WTC11 (cell line): Measurements from ENCODE around the gene MPP2.

Experiments used
- EMX1 ChIP-seq: fragments of 250-450 bp; sonication (Bioruptor Pico); IDR thresholded peaks from 2 replicates; pipeline ENCODE4 v1.8.0; 2021; ENCODE audit warnings: mild to moderate bottlenecking
- ETV6 ChIP-seq: sonication (generic); formaldehyde crosslinking; IDR thresholded peaks from 2 replicates; pipeline ENCODE4 v1.8.1; 2022; ENCODE audit warnings: mild to moderate bottlenecking, missing genetic modification reagents
- ZBTB21 ChIP-seq: sonication (generic); formaldehyde crosslinking; IDR thresholded peaks from 2 replicates; pipeline ENCODE4 v1.8.1; 2023; ENCODE audit warnings: mild to moderate bottlenecking, missing genetic modification reagents, borderline replicate concordance
- ZNF416 ChIP-seq: fragments of 250-450 bp; sonication (Bioruptor Pico); IDR thresholded peaks from 2 replicates; pipeline ENCODE4 v1.9.0; 2021; ENCODE audit warnings: mild to moderate bottlenecking, inconsistent platforms
- ZNF423 ChIP-seq: fragments of 250-450 bp; sonication (Bioruptor Pico); IDR thresholded peaks from 2 replicates; pipeline ENCODE4 v2.1.2; 2022; ENCODE audit warnings: mild to moderate bottlenecking, moderate library complexity
- TF ChIP-seq, protein P1 (sequence below): fragments of 200-600 bp; IDR thresholded peaks from 2 replicates; pipeline ENCODE4 v1.8.0; 2022; ENCODE audit warnings: antibody characterized with exemption
- TF ChIP-seq, protein P2 (sequence below): sonication (generic); formaldehyde crosslinking; IDR thresholded peaks from 2 replicates; pipeline ENCODE4 v1.8.0; 2022; ENCODE audit warnings: mild to moderate bottlenecking, missing genetic modification reagents
- TF ChIP-seq, protein P3 (sequence below): sonication (generic); formaldehyde crosslinking; IDR thresholded peaks from 2 replicates; pipeline ENCODE4 v1.8.1; 2023; ENCODE audit warnings: mild to moderate bottlenecking, missing genetic modification reagents
- TF ChIP-seq, protein P4 (sequence below): sonication (generic); formaldehyde crosslinking; conservative IDR thresholded peaks from 2 replicates; pipeline ENCODE4 v1.8.1; 2023; ENCODE audit warnings: mild to moderate bottlenecking, low read depth, missing genetic modification reagents, moderate library complexity

DNA sequence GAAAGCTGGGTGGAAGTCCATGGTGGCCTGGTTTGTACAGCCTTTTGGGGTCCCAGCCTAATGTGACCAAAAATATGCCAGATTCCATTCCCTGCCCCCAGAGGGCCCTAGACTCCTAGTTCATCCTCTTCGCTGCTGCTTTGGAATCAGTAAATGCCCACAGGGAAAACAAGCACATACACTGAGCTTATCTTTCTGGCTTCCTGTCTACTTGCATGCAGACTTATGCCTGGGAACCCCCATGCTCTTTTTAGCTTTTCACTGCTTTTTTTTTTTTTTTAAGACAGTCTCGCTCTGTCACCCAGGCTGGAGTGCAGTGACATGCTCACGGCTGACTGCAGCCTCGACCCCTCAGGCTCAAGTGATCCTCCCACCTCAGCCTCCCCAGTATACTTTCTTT lies 66.5 kb downstream of the MPP2 start:
- TF ChIP-seq ZBTB21, result no peak
- TF ChIP-seq, protein P1, sequence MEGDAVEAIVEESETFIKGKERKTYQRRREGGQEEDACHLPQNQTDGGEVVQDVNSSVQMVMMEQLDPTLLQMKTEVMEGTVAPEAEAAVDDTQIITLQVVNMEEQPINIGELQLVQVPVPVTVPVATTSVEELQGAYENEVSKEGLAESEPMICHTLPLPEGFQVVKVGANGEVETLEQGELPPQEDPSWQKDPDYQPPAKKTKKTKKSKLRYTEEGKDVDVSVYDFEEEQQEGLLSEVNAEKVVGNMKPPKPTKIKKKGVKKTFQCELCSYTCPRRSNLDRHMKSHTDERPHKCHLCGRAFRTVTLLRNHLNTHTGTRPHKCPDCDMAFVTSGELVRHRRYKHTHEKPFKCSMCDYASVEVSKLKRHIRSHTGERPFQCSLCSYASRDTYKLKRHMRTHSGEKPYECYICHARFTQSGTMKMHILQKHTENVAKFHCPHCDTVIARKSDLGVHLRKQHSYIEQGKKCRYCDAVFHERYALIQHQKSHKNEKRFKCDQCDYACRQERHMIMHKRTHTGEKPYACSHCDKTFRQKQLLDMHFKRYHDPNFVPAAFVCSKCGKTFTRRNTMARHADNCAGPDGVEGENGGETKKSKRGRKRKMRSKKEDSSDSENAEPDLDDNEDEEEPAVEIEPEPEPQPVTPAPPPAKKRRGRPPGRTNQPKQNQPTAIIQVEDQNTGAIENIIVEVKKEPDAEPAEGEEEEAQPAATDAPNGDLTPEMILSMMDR, result no peak
- no peak for TF ChIP-seq ETV6 (CRISPR knock-in tag)
- no peak for TF ChIP-seq EMX1 (CRISPR knock-in tag)
- TF ChIP-seq, protein P2, sequence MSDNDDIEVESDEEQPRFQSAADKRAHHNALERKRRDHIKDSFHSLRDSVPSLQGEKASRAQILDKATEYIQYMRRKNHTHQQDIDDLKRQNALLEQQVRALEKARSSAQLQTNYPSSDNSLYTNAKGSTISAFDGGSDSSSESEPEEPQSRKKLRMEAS (CRISPR knock-in tag), result no peak
- TF ChIP-seq, protein P3, sequence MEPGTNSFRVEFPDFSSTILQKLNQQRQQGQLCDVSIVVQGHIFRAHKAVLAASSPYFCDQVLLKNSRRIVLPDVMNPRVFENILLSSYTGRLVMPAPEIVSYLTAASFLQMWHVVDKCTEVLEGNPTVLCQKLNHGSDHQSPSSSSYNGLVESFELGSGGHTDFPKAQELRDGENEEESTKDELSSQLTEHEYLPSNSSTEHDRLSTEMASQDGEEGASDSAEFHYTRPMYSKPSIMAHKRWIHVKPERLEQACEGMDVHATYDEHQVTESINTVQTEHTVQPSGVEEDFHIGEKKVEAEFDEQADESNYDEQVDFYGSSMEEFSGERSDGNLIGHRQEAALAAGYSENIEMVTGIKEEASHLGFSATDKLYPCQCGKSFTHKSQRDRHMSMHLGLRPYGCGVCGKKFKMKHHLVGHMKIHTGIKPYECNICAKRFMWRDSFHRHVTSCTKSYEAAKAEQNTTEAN (CRISPR knock-in tag), result no peak
- no peak for TF ChIP-seq ZNF416 (CRISPR knock-in tag)
- no peak for TF ChIP-seq ZNF423 (CRISPR knock-in tag)
- TF ChIP-seq, protein P4, sequence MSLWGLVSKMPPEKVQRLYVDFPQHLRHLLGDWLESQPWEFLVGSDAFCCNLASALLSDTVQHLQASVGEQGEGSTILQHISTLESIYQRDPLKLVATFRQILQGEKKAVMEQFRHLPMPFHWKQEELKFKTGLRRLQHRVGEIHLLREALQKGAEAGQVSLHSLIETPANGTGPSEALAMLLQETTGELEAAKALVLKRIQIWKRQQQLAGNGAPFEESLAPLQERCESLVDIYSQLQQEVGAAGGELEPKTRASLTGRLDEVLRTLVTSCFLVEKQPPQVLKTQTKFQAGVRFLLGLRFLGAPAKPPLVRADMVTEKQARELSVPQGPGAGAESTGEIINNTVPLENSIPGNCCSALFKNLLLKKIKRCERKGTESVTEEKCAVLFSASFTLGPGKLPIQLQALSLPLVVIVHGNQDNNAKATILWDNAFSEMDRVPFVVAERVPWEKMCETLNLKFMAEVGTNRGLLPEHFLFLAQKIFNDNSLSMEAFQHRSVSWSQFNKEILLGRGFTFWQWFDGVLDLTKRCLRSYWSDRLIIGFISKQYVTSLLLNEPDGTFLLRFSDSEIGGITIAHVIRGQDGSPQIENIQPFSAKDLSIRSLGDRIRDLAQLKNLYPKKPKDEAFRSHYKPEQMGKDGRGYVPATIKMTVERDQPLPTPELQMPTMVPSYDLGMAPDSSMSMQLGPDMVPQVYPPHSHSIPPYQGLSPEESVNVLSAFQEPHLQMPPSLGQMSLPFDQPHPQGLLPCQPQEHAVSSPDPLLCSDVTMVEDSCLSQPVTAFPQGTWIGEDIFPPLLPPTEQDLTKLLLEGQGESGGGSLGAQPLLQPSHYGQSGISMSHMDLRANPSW, result no peak
